Osteoblast (primary cell): ENCODE results near the gene ADAP1. TPM values are rescaled to one million over a fixed set of nuclear protein-coding genes. Genes with fewer than 3 reads are reported as not detected.

ENCODE experiments used
- DNase-seq: peaks from one replicate; pipeline ENCODE4 v3.0.0; 2011; ENCODE audit warnings: low spot score, mixed read lengths; ENCODE audit not compliant: insufficient read length; ENCODE audit errors: missing footprints
- H2AFZ ChIP-seq: 2 replicates; pipeline ENCODE4 v1.6.0; 2011; ENCODE audit warnings: mild to moderate bottlenecking, low read length
- H3K27ac ChIP-seq: 2 replicates; pipeline ENCODE4 v1.5.1; 2011; ENCODE audit warnings: mild to moderate bottlenecking, low read depth, low read length, moderate library complexity
- H3K27me3 ChIP-seq: 2 replicates; pipeline ENCODE4 v1.6.0; 2012; ENCODE audit warnings: mild to moderate bottlenecking, control low read depth, inconsistent platforms, low read length, moderate library complexity; ENCODE audit not compliant: insufficient read depth
- H3K36me3 ChIP-seq: 2 replicates; pipeline ENCODE4 v1.5.1; 2011; ENCODE audit warnings: mild to moderate bottlenecking, low read length, control low read depth, moderate library complexity; ENCODE audit not compliant: insufficient read depth
- H3K4me1 ChIP-seq: 2 replicates; pipeline ENCODE4 v1.5.1; 2011; ENCODE audit warnings: mild to moderate bottlenecking, low read length, control low read depth, moderate library complexity; ENCODE audit not compliant: insufficient read depth
- H3K4me2 ChIP-seq: 2 replicates; pipeline ENCODE4 v1.6.0; 2011; ENCODE audit warnings: mild to moderate bottlenecking, low read length; ENCODE audit not compliant: insufficient read depth
- H3K4me3 ChIP-seq: fragments of 200-600 bp; sonication (generic); 3 replicates; pipeline ENCODE4 v1.5.1; 2012; ENCODE audit warnings: mild to moderate bottlenecking, low read length, inconsistent platforms; ENCODE audit not compliant: insufficient read depth
- H3K79me2 ChIP-seq: 2 replicates; pipeline ENCODE4 v1.6.0; 2012; ENCODE audit warnings: mild to moderate bottlenecking, low read length, control low read depth, inconsistent platforms; ENCODE audit not compliant: insufficient read depth
- H3K9me3 ChIP-seq: 2 replicates; pipeline ENCODE4 v1.5.1; 2011; ENCODE audit warnings: low read depth, low read length, control low read depth
- H4K20me1 ChIP-seq: 2 replicates; pipeline ENCODE4 v1.6.0; 2012; ENCODE audit warnings: mild to moderate bottlenecking, low read length, control low read depth; ENCODE audit not compliant: insufficient read depth
- CTCF ChIP-seq: IDR thresholded peaks from 2 replicates; pipeline ENCODE4 v1.5.1; 2011; ENCODE audit warnings: mild to moderate bottlenecking, low read depth, low read length, moderate library complexity; ENCODE audit errors: extremely low read depth
- total RNA-seq: library from RNA; depleted of rRNA; stranded (reverse); fragments of >200 nt; gene quantifications from 2 replicates; pipeline ENCODE4 v1.2.3, GENCODE V29; 2012

The ADAP1 gene
- total RNA-seq, 1 donor = 2.2 TPM

- no peaks in the 10 kb centered on the region for H3K79me2 ChIP-seq
- H3K9me3 ChIP-seq = no peaks in the 10 kb centered on the region
- H3K4me1 ChIP-seq = no peaks in the 10 kb centered on the region
- H4K20me1 ChIP-seq = no peaks in the 10 kb centered on the region
- TF ChIP-seq CTCF = no peak
- no peak overlapping the region for H3K27ac ChIP-seq
- peaks cover 41% of the 10 kb centered on the region for H3K27me3 ChIP-seq
- peak overlapping the region; percentile 40 for H3K4me3 ChIP-seq
- no peaks in the 10 kb centered on the region for H3K36me3 ChIP-seq
- no peak overlapping the region for H3K4me2 ChIP-seq
- no peak overlapping the region for H2AFZ ChIP-seq
- DNase-seq = peak; percentile 93
Observed at GRCh38 chr7:953547-954327, 743 bp downstream of the ADAP1 start.

- TF ChIP-seq CTCF = no peak
- Histone ChIP-seq H3K4me2 (no peak overlapping the region), H3K27me3 (peaks cover 37% of the 10 kb centered on the region), H3K79me2 (no peaks in the 10 kb centered on the region), H2AFZ (no peak overlapping the region), H4K20me1 (no peaks in the 10 kb centered on the region), H3K4me1 (no peaks in the 10 kb centered on the region), H3K4me3 (no peak overlapping the region), H3K27ac (no peak overlapping the region), H3K36me3 (no peaks in the 10 kb centered on the region), H3K9me3 (no peaks in the 10 kb centered on the region)
- DNase-seq = peak; percentile 71
Observed at GRCh38 chr7:952548-953441, 1.7 kb downstream of the ADAP1 start.

- peak; percentile 65 for DNase-seq
- H3K4me1 ChIP-seq = no peaks in the 10 kb centered on the region
- H2AFZ ChIP-seq = no peak overlapping the region
- TF ChIP-seq CTCF = no peak
- no peak overlapping the region for H3K27ac ChIP-seq
- H3K79me2 ChIP-seq = no peaks in the 10 kb centered on the region
- no peak overlapping the region for H3K4me2 ChIP-seq
- no peaks in the 10 kb centered on the region for H4K20me1 ChIP-seq
- no peaks in the 10 kb centered on the region for H3K9me3 ChIP-seq
- H3K27me3 ChIP-seq = peaks cover 32% of the 10 kb centered on the region
- H3K36me3 ChIP-seq = no peaks in the 10 kb centered on the region
- no peak overlapping the region for H3K4me3 ChIP-seq
Observed at GRCh38 chr7:951881-952547, 2.5 kb downstream of the ADAP1 start.
